HG03558 (cell line): ENCODE data around the gene CARD8.
"Not testable (repeated sequence)": the region's sequence is repeated elsewhere in the genome, so short reads cannot be mapped to it uniquely, and the experiment has no call there.

Experiments
- ATAC-seq: cut with Tn5 transposase; IDR thresholded peaks from one replicate; pipeline ENCODE4 v1.9.1; 2021; ENCODE audit warnings: moderate number of reproducible peaks; ENCODE audit not compliant: unreplicated experiment; ENCODE audit errors: extremely low read depth

CARD8 gene

DNA sequence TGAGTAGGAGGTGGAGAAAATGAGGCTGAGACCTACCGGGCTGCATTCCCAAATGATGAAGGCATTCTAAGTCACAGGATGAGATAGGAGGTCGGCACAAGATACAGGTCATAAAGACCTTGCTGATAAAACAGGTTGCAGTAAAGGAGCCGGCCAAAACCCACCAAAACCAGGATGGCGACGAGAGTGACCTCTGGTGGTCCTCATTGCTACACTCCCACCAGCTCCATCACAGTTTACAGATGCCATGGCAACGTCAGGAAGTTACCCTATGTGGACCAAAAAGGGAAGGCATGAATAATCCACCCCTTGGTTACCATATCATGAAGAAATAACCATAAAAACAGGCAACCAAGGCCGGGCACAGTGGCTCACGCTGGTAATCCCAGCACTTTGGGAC, 9.6 kb upstream of the CARD8 start:
- not testable (repeated sequence) for ATAC-seq

DNA sequence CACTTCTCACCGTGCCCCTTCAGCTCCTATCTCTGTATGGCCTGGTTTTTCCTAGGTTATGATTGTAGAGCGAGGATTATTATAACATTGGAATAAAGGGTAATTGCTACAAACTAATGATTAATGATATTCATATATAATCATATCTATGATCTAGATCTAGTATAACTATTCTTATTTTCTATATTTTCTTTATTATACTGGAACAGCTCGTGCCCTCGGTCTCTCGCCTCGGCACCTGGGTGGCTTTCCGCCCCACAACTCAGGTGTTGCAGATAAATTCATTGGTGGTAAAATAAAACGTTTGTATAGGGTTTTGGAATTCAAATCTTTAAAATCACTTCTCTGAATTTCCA, 4.6 kb upstream of the CARD8 start:
- not testable (repeated sequence) for ATAC-seq

DNA sequence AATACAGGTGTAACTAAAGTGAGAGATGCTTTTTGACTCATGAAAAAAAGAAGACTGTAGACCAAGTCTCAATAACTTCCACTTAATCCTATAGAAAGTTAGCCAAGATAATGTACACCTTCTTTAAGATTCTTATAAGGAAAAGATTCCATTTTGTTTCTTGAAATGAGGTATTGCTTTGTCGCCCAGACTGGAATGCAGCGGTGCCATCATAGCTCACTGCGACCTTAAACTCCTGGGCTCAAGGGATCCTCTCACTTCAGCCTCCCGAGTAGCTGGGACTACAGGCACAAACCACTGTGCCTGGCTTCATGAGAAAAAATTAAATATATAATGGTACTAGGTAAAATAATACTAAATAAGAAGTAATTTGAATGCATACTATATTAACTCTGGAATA, 3.3 kb upstream of the CARD8 start:
- ATAC-seq: not testable (repeated sequence)

DNA sequence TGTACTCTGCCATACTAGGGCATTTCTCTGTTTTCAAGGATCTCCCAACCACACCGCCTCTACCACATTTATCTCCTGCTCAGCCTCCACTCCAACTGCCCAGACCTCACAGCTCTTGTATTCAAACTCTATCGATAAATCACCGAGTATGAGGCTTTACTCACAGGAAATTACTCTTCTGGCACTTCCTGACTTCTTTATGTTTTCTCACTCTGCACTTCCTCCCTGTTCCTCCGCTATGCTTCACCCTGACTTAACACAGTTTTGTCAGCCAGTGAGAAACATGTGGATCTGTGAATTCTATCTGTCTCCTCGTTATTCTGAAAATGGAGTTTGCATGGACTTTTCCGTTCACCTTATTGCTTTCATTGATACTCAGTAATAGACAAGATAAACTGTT, 2.6 kb upstream of the CARD8 start:
- no peak for ATAC-seq

DNA sequence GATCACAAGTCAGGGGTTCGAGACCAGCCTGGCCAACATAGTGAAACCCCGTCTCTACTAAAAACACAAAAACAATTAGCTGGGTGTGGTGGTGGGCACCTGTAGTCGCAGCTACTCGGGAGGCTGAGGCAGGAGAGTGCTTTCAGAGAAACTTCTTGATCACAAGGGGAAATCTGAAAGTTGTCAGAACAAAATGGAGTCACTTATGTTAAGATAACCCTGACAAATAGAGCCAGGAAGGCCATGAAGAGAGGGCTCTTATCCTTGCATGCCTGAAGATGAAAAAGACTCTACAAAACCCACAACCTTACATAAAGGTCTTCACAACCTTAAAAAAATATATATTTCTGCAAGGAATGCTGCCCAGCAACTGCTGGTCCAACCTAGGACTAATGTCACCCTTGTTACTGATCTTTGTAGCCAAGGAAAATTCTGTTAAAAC, 1.2 kb downstream of the CARD8 start:
- no peak for ATAC-seq

DNA sequence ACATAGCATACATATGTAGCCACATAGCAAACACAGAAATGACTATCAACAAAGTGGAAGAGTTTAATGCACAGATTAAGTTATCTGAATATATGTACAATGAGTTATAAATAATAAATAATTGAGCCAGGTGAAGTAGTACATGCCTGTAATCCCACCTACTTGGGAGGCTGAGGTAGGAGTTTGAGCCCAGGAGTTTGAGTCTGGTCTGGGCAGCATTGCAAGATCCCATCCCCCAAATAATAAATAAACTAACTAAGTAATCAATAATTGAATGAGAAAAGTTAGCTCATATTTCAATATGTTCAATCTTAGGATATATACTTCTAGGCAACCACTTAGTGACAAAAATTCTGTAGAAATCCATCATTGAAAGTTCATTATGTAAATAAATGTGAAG, 1.7 kb downstream of the CARD8 start:
- no peak for ATAC-seq

DNA sequence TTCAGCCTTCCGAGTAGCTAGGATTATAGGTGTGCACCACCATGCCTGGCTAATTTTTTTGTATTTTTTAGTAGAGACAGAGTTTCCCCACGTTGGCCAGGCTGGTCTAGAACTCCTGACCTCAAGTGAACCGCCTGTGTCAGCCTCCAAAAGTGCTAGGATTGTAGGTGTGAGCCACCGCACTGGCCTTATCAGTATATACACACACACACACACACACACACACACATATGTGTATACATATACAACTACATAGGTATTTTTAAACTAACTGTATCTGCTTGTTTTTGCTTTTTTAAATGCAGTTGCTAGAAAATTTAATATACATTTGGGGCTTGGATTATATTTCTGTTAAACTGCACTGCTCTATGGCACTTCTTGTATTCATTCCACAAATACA, 3.1 kb downstream of the CARD8 start:
- no peak for ATAC-seq

DNA sequence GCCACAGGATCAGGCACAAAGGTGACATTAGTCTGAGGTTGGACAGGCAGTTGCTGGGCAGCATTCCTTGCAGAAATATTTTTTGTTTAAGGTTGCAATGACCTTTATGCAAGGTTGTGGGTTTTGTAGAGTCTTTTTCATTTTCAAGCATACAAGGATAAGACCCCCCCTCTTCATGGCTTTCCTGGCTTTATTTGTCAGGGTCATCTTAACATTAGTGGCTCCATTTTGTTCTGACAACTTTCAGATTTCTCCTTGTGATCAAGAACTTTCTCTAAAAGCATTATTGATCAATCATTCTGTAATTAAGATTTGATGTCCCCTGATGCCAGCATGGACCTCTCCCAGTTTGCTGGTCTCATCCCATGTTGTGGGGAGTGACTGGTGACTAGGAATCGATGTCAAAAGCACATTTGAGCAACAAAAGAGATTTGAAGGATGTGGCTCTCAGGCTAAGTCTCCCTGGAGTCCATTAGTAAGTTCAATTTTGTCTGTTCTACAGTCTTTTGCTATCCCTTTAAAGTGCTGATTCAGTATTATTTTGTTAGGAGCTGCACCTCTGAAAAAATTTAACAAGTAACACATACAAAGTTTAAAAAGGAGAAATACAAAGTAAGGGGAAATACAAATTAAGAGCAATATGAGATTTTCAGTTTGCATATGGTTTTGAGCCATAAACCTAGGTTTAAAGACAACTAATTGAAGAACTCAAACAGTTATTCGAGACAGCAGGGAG, 5.3 kb downstream of the CARD8 start:
- ATAC-seq: no peak

DNA sequence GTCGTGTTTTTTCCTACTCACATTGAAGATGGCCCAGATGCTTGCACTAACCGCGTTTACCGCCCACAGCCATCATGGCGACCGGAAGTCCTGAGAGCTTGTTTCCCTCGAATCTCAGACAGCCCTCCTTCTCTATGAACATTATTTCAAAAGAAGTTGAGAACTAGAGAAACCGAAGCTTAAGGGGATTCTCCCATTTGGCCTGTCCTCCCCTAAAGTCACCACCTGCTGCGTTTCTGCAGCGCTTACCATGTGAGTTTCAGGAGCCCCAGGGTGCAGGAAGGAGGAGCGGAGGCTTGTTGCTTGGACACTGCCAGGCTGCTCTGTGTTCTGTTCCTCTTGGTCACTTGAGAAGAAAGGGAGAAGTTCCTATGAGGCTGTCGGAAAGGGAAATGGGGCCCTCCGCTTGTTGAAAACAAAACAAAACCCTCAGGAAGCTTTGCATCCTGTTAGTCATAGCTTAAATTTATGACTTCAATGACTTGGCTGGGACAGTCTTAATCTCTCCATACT, 6.2 kb downstream of the CARD8 start:
- ATAC-seq: no peak

DNA sequence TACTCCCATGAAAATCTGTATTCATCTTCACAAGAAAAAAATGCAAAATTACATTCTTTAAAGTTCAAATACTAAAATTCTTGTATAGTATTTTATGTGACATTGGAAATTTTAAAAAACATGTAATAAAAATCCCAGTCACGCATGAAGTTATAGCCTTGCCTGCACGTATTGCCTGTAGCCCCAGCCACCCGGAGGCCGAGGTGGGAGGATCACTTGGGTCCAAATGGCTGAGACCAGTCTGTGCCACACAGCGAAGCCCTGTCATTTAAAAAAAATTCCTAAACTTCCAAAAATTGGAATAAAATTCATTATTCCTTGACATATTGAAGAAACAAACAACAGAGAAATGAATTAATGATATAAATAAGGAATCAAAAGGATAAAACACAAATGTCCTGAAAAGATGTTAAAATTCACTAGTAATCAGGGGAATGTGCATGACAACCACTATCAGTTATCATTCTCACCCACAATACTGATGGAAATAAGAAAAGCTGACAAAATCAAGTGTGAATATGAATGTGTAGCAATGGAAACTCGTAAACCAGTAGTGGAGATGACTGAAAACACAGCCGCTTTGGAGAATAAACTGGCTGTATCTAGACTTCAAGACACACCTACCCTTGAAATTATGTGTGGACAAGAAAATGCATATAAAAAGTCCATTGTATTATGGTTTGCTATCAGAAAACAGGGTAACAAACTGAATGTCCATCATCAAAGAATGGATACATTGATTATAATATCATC, 7.5 kb downstream of the CARD8 start:
- no peak for ATAC-seq

DNA sequence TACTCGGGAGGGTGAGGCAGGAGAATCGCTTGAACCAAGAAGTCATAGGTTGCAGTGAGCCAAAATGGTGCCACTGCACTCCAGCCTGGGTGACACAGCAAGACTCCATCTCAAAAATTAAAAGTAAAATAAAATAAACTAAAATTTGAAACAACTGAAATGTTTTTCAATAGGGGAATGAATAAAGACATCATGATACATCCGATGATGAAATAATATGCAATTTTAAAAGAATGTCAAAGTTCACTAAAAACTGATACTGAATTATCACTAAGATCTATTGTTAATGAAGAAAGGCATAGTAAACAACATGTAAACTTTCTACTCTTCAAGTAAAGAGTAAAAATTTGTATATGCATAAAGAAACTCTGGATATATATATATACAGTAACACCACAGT, 8.5 kb downstream of the CARD8 start:
- ATAC-seq: no peak

DNA sequence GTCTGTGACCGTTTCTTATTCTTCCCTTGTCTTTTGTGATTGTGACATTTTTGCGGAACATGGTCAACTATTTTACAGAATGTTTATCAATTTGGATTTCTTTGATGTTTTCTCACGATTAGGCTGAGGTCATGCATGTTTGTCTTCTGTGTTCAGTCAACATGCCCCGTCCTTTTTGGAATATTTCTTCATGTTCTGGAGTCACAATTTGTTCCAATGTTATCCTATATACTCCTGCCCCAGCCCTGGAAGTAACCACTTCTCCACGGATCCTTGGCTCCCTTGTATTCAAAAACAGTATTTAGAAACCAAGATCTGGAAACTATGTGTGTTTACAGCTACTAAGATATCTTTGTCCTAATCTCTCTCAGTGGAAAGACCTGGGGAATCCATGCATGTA, 9.6 kb downstream of the CARD8 start:
- no peak for ATAC-seq

DNA sequence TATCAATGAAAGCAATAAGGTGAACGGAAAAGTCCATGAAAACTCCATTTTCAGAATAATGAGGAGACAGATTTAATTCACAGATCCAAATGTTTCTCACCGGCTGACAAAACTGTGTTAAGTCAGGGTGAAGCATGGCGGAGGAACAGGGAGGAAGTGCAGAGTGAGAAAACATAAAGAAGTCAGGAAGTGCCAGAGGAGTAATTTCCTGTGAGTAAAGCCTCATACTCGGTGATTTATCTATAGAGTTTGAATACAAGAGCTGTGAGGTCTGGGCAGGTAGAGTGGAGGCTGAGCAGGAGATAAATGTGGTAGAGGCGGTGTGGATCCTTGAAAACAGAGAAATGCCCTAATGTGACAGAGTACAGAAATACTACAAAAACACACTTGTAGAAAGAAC, 11.4 kb downstream of the CARD8 start:
- no peak for ATAC-seq

DNA sequence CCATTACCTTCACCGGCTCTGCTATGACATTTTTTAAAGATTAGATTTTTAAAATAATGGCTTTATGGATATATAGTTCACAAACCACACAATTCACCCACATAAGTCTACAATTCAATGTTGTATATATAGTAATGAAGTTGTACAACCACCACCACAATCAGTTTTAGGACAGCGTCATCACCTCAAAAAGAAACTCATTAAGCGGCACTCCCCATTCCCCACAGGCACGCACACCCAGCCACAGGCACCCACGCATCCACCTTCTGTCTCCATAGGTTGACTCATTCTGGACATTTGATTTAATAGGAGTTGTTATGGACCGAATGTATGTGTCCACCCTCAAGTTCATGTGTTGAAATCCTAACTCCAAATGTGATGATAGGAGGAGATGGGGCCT, 13.9 kb downstream of the CARD8 start:
- ATAC-seq: not testable (repeated sequence)

DNA sequence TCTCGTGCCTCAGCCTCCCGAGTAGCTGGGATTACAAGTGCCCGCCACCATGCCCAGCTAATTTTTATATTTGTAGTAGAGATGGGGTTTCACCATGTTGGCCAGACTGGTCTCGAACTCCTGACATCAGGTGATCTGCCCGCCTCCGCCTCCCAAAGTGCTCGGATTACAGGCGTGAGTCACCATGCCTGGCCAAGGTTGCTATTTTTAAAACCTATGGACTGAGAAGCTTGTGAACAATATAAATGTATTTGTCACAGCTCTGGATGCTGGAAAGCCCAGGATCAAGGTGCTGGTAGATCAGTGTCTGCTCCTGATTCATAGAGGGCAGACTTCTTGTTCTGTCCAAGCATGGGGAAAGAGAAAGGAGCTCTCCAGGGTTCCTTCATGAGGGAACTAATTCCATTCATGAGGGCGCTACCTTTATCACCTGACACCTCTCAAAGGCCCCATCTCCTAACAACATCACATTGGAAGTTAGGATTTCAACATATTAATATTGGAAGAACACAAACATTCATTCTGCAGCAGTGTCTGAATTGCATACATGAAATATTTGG, 16.1 kb downstream of the CARD8 start:
- no peak for ATAC-seq

DNA sequence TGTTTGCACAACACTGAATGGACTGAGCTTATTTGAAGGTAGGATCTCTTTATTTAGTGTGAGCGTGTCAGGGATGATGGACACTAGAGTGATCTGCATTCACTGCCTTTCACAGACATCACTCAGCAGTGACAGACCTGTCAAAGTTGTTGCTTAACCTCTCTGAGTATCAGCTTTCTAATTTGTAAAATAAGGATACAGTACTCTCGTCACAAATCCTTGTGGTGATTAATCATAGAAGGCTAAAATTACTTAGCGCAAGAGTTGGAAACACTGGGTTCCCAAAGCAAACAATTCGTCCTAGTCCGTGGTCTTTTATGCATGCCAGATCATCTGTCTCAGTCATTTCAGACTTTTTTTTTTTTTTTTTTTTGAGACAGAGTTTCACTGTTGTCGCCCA, 16.6 kb downstream of the CARD8 start:
- no peak for ATAC-seq

DNA sequence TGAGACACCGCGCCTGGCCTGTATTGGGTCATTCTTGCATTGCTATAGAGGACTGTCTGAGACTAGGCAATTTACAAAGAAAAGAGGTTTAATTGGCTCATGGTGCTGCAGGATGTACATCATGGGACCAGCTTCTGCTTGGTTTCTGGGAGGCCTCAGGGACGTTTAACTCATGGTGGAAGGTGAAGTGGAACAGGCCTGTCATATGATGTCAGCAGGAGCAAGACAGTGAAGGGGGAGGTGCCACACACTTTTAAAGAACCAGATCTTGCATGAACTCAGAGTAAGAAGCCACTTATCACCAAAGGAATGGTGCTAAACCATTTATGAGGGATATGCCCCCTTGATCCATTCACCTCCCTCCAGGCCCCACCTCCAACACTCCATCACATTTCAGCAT, 18.7 kb downstream of the CARD8 start:
- no peak for ATAC-seq

DNA sequence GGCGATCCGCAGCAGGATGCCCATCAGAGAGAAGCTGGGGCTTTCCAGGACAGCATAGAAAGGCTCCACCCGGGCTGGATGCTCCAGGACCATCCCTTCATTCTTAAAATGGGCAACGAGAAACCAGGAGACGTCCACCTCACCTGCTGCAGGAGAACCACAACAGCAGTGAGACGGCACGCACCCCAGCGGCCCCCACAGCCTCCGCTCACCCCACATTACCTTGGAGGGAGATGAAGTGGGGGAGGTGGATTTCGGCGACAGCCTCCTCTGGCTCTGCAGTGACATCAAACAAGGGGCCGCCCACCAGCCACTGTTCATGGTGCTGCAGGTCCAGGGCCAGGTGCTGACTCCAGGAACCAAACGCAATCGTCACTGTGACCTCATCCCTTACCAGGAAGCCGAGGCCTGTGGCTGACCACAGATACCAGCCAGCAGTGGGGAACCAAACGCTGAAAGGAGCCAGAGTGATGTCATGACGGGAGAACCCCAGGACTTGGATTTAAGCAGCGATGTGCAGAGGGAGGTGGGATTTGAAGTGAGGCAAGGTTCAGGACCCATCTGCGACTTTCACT, 25.1 kb downstream of the CARD8 start:
- ATAC-seq: no peak

DNA sequence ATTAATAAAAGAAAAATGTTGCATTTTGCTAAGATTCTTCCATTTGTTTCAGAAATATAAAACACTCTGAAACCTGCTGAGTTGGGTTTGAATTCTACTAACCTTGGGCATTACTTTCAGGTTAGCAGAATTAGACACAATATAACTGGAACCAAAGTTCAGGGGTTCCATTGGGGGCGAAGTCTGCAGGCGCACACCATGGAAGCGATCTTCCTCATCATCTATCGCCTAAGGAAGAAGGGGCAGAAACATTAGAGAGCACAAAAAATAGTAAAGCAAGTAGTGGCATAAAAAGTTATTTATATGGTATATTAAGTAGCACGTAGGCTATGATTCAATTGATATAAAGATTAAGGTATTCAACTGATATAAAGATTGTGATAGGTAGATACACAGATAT, 34.1 kb downstream of the CARD8 start:
- ATAC-seq: no peak

DNA sequence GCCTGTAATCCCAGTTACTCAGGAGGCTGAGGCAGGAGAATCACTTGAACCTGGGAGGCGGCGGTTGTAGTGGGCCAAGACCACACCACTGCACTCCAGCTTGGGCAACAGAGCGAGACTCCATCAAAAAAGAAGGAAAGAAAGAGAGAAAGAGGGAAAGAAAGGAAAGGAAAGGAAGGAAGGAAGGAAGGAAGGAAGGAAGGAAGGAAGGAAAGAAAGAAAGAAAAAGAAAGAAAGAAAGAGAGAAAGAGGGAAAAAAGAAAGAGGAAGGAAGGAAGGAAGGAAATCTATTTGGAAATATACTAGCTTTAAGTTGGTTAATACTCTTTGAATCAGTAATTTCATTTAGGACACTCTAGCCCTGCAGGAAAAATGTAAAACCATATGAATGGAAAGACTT, 34.9 kb downstream of the CARD8 start:
- not testable (repeated sequence) for ATAC-seq

DNA sequence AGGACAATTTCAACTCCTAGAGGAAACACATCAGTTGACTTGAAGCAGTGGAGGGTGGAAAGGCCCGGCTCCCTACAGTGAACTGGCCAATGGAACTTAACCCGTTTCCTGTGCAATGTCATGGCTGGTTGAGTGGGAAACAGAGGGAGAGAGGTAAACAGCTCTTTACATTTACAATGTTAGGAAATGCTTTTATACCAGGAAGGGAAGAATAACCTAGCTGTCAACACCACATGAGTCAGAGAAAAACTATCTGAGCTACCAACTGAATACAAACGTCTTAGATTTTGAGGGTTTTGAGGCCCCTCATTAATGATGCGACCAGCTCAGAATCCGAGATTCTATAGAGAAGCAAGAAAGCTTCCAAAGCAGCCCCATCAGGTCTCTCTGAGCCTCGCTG, 36.7 kb downstream of the CARD8 start:
- no peak for ATAC-seq
